ENCODE measurements around the gene TMEM181.

GRCh38 chr6:158531970-158532369 lies 27.9 kb upstream of the TMEM181 start:
- TF ChIP-seq CTCF (IDR thresholded peaks at IDR 0.05) (no peak), EZH2phosphoT487 (IDR thresholded peaks at IDR 0.05) (no peak), EZH2 (IDR thresholded peaks at IDR 0.05) (no peak)
